A549 (cell line): Measurements from ENCODE around the gene ECHDC1.

Experiments
- CTCF ChIP-seq: fragments of >200 bp; sonication (Bioruptor Twin); formaldehyde crosslinking; IDR thresholded peaks from 3 replicates; pipeline ENCODE4 v1.5.1; 2016
- ZFP36 ChIP-seq: fragments of 450-650 bp; IDR thresholded peaks from 2 replicates; pipeline ENCODE4 v1.6.1; 2014; ENCODE audit warnings: borderline replicate concordance; ENCODE audit not compliant: partially characterized antibody

DNA sequence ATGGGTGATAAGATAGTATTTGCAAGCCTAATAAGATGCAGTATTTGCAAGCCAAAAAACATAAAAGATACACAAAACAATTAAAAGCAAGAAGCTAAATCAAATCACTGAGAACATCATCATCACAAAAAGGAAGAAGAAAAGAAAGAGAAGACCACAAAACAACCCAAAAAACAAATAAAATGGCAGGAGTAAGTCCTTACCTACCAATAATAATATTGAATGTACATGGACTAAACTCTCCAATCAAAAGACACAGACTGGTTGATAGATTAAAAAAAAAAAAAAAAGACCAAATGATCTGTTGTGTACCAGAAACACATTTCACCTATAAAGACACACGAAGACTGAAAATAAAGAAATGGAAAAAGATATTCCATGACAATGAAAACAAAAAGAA is 37.7 kb downstream of the ECHDC1 start:
- TF ChIP-seq CTCF (no peak), ZFP36 (no peak)
